CD4-positive, alpha-beta T cell treated with Interleukin-10 for 1 hour (primary cell): Measurements from ENCODE around the gene SSBP2.
"Not testable (repeated sequence)": the region's sequence is repeated elsewhere in the genome, so short reads cannot be mapped to it uniquely, and the experiment has no call there.

Experiments used
- DNase-seq: peaks from one replicate; pipeline ENCODE4 v3.0.0-alpha.2; 2020

The SSBP2 gene

GRCh38 chr5:81726297-81726696 lies 24.6 kb downstream of the SSBP2 start:
- no peak for DNase-seq

- DNase-seq = no peak
Measured at GRCh38 chr5:81724571-81724970, 26.3 kb downstream of the SSBP2 start.

- DNase-seq = no peak
Measured at GRCh38 chr5:81724108-81724507, 26.8 kb downstream of the SSBP2 start.

GRCh38 chr5:81721049-81721448 lies 29.8 kb downstream of the SSBP2 start:
- DNase-seq = no peak

- DNase-seq = no peak
Measured at GRCh38 chr5:81719743-81720345, 31.1 kb downstream of the SSBP2 start.

GRCh38 chr5:81718300-81718699 lies 32.6 kb downstream of the SSBP2 start:
- DNase-seq = no peak

- no peak for DNase-seq
Measured at GRCh38 chr5:81717860-81718259, 33.0 kb downstream of the SSBP2 start.

GRCh38 chr5:81717226-81717625 lies 33.7 kb downstream of the SSBP2 start:
- no peak for DNase-seq

GRCh38 chr5:81714076-81714475 lies 36.8 kb downstream of the SSBP2 start:
- DNase-seq = not testable (repeated sequence)

- DNase-seq = no peak
Measured at GRCh38 chr5:81708889-81709288, 42.0 kb downstream of the SSBP2 start.

- DNase-seq = no peak
Measured at GRCh38 chr5:81703840-81704239, 47.1 kb downstream of the SSBP2 start.

- DNase-seq = no peak
Measured at GRCh38 chr5:81700166-81700565, 50.7 kb downstream of the SSBP2 start.

- DNase-seq = no peak
Measured at GRCh38 chr5:81698813-81699212, 52.1 kb downstream of the SSBP2 start.

- DNase-seq = no peak
Measured at GRCh38 chr5:81696418-81697397, 54.2 kb downstream of the SSBP2 start.

GRCh38 chr5:81694726-81695125 lies 56.2 kb downstream of the SSBP2 start:
- no peak for DNase-seq

GRCh38 chr5:81688215-81688614 lies 62.7 kb downstream of the SSBP2 start:
- DNase-seq = no peak

- no peak for DNase-seq
Measured at GRCh38 chr5:81687292-81687691, 63.6 kb downstream of the SSBP2 start.

GRCh38 chr5:81685471-81685870 lies 65.4 kb downstream of the SSBP2 start:
- DNase-seq = no peak

- no peak for DNase-seq
Measured at GRCh38 chr5:81679885-81680284, 71.0 kb downstream of the SSBP2 start.

- DNase-seq = no peak
Measured at GRCh38 chr5:81675420-81675819, 75.5 kb downstream of the SSBP2 start.

GRCh38 chr5:81665795-81666194 lies 85.1 kb downstream of the SSBP2 start:
- DNase-seq = no peak

- not testable (repeated sequence) for DNase-seq
Measured at GRCh38 chr5:81660624-81661023, 90.3 kb downstream of the SSBP2 start.

- no peak for DNase-seq
Measured at GRCh38 chr5:81657386-81657785, 93.5 kb downstream of the SSBP2 start.

- no peak for DNase-seq
Measured at GRCh38 chr5:81656783-81657182, 94.1 kb downstream of the SSBP2 start.
